SW480 (cell line): ENCODE data around the gene MGAT4A.
"Not testable (repeated sequence)": the region's sequence is repeated elsewhere in the genome, so short reads cannot be mapped to it uniquely, and the experiment has no call there.

Source experiments
- DNase-seq: peaks from one replicate; pipeline ENCODE4 v3.0.0-alpha.2; 2016; ENCODE audit warnings: low spot score

The MGAT4A gene

DNA sequence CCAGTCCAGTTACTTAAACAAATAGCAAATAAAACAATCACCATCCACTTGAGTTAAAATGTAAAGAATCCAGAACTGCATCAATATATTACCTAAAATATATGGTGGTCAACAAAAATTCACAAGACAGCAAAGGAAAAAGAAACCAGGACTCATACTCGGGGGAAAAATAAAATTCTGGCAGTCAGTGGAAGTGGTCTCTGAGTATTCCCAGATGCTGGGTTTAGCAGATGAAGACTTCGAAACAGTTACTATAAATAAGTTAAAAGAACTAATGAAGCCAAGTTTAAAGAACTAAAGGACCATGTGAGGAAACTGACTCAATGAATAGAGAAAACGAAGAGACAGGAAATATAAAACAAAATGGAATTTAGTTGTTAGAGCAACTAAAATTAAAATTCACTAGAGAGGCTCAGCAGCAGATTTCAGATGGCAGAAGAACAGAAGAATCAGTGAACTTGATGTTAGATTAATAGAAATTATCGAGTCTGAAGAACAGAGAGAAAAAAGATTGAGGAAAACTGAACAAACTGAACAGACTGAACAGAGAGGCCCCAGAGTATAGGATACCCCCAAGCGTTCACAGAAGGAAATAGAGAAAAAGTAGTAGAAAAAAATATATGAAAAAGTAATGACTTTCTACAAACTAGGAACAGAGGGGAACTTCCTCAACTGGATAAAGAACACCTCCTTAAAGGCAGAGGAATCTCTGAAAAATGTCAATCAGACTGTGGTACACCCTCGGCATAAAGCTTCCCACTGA is 27.9 kb downstream of the MGAT4A start:
- DNase-seq = no peak

DNA sequence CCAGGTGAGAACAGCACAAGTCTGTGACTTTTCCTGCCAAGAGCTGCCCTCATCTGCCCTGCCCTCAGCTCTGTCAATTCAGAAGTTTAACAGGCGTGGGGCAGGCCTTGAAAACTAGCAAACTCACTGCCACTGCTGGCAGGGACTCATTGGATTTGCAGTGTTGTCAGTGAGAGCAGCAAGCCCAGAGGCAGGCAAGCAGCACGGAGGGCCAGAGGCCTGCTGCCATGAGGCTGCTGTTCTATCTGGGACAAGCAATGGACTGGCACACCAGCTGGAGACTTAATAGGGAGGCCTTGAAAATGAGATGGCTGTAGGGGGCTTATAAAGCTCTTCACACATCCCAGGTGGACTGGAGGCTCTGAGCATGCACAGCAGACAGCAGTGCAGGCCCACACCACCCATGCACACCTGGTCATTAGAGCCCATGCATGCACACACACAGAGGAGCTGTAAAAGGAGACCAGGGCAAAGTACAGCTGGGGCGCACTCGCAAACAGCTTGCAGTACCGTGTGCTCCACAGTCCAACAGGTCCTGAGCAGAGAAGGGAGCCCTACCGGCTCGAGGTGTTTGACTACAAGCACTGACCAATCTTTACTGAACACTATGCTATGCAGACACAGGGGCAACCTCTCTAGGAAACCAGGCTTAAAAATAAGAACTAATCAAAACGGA is 28.7 kb downstream of the MGAT4A start:
- DNase-seq = peak; percentile 55

DNA sequence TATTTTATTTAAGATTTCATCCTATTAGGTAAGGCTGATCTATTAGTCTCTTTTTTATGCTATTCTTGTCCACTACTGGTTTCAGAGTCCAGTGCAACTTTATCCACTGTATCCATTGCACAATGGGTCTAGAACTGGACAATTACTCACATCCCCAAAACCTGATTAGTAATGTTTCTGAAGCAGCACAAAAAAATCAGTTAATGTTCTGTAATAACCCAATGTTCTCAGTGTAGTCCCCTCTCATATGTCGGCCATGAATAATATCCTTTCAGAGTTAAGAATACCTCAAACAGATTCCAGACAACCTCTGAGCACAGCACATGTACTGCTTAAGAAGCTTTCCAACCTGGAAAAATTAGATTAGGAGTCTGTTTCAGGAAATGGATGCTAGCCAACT is 29.7 kb downstream of the MGAT4A start:
- no peak for DNase-seq

DNA sequence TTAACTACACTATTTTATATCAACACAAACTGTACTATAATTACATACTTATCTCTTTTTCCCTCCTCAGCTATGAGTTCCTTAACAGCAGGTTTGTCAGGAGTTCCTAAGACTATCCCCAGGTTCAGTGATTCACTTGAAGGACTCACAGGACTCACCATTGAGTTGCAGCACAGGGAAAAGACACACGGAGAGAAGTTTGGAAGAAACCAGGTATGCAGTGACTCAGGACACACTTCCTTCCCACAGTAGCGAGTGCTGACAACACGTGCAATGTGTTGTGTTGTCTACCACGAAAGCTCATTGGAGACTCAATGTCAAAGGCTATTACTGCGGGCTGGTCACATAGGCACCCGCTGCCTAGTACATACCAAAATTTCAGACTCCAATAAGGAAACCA is 32.0 kb downstream of the MGAT4A start:
- DNase-seq = no peak

DNA sequence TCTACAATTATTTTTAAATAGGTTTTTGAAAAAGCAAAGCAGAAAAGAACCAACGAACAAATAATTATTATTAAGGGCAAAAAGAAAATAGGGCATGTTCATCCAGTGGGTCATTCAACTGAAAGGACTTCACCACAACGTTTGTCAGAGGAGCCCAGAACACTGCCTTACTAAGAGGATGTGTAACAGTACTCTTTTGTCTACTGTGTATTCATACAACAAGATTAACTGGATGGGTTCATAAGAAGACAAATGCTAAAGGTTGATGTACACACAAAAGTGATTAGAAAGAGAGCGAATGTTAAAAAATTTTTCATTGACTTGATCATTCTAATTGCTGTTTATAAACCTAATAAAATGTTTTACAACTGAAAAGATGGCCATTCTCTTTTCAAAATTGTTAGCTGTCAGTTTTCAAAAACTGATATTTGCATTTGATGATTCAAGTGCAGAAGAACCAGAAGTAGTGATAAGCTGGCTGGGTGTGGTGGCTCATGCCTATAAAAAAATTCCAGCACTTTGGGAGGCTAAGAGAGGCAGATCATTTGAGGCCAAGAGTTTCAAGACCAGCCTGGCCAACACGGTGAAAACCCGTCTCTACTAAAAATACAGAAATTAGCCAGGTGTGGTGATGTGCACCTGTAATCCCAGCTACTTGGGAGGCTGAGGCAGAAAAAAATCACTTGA is 33.1 kb downstream of the MGAT4A start:
- no peak for DNase-seq

DNA sequence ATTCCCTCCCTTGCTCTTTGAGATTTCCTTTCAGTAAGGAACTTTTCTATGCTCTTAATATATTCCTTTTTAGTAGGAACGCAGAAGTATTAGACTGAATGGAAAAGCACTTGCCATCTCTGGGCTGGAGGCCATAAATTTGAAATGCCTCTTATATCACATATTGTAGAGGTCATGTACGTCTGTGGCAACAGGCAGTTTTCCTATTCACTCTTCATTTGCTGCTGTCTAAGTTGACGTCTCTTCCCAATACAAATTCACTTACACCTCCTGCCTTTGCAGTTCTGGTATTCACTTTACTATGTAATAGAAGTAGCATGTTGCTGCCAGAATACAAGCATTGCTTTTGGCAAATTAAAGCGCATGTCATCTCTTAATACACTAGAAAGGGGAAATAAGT is 34.7 kb downstream of the MGAT4A start:
- no peak for DNase-seq

DNA sequence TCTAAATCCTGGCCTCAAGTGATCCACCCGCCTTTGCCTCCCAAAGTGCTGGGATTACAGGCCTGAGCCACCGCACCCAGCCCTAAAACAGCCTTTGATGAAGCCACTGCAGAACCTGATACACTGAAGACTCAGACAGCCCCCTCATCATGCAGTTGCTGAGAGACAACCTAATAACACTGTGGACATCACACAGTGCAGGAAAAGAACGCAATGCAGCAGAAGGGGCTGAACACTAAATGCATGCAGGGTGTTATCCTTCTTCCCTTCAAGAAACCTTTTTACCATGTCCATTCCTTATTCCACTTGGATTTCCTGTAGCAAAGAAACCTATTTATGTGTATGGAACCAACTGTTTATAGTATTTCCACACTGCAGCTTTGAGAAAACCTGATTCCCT is 35.7 kb downstream of the MGAT4A start:
- DNase-seq = no peak

DNA sequence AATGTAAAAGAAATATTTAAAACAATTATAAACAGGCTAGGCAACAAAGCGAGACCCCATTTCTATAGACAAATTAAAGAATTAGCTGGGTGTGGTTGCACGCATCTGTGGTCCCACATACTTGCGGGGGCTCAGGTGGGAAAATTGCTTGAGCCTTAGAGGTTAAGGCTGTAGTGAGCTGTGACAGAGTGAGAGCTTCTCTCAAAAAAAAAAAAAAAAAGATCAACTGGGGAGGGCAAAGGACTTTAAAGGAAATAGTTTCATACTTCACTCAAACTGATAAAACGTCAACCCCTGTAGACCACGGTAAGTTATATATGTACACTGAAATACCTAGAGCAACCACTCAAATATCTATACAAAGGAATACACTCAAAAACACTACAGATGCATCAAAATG is 37.5 kb downstream of the MGAT4A start:
- DNase-seq = no peak

DNA sequence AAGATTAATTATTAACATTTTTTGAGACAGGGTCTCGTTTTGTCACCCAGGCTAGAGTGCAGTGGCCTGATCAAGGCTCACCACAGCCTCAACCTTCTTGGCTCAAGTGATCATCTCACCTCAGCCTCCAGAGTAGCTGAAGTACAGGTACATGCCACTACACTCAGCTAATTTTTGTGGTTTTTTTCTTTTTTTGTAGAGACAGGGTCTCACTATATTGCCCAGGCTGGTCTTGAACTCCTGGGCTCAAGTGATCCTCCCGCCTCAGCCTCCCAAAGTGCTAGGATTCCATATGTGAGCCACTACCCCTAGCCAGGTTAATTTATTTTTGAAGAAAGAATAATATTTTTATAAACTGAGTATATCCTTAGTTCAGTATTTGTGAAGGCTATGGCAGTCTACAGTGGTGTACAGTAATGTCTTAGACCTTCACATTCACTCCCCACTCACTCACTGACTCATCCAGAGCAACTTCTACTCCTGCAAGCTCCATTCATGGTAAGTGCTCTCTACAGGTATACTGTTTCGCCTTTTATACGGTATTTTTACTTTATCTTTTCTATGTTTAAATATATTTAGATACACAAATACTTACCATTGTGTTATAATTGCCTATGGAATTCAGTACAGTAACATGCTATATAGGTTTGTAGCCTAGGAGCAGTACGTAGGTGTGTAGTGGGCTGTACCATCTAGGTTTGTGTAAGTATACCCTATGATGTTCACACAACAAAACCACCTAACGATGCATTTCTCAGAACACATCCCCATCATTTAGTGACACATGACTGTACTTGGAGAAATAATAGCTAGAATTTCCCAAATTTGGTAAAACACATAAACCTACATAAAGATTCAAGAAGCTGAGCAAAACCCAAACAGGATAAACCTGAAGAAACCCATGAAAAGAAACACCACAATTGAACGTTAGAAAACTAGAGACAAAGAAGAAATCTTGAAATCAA is 38.6 kb downstream of the MGAT4A start:
- DNase-seq = no peak

DNA sequence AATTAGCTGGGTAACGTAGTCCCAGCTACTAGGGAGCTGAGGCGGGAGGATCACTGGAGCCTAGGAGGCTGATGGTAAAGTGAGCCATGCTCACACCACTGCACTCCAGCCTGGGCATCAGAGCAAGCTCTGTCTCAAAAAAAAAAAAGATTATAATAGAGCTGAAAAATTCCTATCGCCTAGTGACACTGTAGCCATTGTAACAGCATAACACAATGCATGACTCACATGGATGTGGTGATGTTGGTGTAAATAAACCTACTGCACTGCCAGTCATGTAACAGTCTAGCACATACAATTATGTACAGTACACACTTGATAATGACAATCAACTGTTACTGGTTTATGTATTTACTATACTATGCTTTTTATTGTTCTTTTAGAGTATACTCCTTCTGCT is 39.6 kb downstream of the MGAT4A start:
- peak; percentile 80 for DNase-seq

DNA sequence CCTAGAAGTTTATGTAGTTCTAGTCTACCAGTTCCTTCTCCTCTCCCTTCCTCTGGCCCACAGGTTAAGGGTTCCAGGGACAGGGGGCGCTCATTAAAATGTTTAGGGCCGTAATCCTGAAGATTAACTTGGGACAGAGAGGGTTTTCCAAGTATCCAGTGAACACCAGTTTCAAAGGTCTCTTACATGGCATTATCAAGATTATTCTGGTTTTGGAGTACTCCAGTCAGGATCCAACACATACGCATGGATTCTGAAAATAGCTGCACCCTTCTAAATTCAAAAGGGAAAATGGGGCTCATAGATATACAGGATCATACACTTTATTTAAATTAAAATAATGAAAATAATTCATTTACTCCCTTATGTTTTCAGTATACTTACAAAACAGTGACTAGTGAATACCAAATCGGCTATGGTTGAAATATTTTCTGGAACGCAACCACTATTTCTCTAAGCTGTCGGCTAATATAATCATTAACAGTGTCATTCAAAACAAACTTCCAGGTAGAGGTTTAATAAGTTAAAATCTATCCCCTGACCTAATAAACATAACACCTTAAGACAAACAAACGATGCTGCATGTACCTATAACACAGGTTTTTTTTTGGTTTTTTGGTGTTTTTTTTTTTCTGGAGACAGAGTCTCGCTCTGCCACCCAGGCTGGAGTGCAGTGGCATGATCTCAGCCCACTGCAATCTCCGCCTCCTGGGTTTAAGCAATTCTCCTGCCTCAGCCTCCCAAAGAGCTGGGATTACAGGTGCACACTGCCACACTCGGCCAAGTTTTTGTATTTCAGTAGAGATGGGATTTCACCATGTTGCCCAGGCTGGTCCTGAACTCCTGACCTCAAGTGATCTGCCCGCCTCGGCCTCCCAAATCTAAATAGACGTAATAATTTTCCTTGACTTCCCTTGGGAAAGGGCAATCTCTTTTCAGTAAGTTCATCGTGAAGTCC is 44.7 kb downstream of the MGAT4A start:
- no peak for DNase-seq

DNA sequence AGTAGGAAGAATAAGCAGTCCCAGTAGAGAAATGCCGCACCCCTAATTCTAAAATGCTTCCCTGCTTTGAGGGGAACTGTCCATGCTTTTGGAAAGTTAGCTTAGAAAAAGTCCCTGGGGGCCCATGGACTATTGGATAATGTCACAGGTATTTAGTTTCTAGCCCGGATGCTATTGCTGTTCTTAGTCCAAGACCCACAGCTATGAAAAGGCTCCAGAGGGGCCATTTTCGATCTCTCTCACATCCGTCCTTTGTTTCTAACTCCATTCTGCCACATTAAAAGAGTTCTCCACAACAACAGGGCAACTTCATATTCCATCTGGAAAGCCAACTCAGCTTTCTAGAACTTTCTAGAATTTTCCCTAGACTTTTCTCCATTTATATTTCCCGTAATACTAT is 47.2 kb downstream of the MGAT4A start:
- no peak for DNase-seq

DNA sequence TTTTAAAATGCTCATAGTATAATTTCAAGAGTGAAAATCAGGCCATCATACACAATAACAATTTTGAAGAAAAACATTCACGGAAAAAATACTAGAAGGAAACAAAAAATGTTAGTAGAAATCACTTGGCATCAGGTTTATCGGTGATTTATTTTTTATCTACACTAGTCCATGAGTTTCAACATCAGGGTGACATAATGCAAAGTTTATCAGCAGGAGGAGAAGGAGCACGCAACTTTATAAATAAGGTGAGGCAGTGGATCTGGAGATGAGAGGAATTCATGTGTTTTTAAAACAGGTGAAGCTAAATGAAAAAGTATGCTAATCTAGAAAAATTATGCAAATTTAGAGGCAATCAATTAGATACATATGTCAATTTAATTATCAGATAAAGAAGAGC is 54.2 kb downstream of the MGAT4A start:
- DNase-seq = no peak

DNA sequence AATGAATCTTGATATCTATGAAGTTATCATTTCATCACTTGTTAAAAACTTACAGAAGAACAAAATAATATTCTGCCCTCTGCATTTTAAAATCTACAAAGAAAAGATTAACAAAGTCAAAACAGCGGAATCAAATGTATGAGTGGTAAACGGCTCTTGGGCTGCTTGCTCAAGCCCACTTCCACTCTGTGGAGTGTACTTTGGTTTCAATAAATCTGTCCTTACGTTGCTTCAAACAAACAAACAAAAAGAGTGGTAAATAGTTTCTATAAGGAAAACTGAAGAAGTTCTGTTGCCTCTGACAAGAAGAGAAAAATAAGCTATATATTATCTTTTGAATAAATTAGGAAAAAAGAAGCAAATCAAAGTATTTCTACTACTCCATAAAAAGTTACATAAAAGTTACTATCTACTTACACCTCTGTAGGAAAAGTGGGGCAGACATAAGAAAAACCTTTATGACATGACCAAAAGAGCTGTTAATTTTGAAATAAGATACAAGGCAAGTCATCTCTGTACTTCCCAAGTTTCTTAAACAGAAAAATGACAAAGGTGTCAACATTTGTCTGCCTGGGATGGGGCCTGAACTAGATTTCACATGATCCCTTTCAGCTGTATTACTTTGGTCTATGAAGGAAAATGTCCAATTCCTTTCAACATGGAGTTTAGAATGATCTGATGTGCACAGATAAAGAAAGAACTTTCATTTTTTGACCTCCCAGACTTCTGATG is 56.5 kb downstream of the MGAT4A start:
- no peak for DNase-seq

DNA sequence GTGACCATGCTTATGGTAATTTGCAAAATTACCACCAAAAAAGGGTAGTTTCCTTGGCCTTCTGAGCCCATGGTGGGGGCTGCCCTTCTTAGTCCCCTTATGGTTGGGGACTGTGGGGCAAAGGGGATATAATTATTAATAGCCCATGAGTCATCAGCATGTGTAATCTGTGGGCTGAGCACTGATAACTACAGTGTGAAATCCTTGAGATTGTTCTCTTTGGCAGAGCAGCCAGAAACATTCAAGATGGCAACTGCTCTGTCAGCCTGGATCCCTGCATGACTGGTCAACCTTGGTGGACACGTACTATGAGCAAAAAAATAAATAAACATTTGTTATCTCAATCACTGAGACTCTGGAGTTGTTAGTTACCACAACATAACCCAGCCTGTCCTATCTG is 61.3 kb downstream of the MGAT4A start:
- no peak for DNase-seq

DNA sequence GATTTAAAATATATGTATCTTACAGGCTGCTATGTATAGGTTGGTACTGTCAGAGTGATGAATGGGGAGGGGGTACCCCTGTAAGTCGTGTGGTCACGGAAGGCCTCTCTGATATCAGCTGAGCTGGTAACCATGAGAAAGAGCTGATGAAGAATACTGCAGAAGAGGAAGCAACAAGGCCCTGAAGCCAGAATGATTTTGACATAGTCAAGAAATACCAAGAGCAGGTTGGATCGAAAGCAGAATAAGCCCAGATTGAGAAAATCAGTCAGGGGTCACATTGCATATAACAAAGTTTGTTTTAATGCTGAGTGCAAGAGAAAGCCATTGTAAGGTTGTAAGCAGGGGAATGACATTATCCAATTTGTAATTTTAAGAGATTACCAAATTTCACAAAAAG is 65.3 kb downstream of the MGAT4A start:
- DNase-seq = no peak

DNA sequence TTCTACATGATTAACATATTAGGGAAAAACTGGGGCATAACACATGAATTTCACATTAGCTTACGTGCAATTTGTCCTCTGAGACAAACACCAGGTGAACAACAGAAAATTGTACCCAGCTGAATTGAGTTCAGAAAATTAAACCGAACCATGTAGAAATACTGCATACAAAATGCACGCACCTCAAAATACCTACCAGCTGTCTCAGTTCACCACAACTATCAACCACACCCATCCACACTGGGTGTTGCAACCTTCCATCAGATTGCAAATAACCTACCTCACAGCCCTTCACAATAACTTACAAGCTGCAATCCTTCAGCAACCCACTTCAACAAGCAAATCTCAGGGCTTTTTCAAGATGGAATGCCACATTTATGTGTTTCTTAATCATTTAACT is 66.6 kb downstream of the MGAT4A start:
- peak; percentile 92 for DNase-seq

DNA sequence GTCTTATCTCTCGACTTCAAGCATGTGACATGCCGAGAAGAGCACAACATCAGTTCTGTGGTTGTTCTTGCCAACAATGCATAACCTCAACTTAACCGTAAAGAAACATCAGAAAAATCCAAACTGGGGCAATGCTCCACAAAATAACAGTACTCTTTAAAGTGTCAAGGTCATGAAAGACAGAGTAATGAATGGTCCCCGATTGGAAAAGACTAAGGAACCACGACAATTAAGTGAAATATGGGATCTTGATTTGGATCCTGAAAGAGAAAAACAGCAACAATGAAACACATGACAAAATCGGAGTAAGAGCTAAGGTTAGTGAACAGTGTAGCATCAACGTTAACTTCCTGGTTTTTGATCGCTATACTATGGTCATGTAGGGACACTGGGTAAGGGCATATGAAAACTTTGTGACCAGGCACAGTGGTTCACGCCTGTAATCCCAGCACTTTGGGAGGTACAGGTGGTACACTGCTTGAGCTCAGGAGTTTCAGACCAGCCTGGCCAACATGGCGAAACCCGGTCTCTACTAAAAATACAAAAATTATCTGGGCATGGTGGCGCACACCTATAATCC is 67.3 kb downstream of the MGAT4A start:
- DNase-seq = no peak

DNA sequence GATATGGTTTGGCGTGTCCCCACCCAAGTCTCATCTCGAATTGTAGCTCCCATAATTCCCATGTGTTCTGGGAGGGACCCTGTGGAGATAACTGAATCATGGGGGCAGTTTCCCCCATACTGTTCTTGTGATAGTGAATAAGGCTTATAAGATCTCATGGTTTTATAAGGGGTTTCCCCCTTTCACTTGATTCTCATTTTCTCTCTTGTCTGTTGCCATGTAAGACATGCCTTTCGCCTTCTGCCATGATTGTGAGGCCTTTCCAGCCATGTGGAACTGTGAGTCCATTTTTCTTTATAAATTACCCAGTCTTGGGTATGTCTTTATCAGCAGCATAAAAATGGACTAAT is 71.5 kb downstream of the MGAT4A start:
- not testable (repeated sequence) for DNase-seq
